WTC11 (cell line): ENCODE measurements around the gene SDE2. TPM values are rescaled to one million over a fixed set of nuclear protein-coding genes. Genes with fewer than 3 reads are reported as not detected.

Experiments used
- ATAC-seq: fragments of 200-7000 bp; cut with Tn5 transposase; 2 replicates; pipeline ENCODE4 v1.10.0; 2021; ENCODE audit warnings: mild to moderate bottlenecking, moderate library complexity
- CTCF ChIA-PET: fragments of 300-600 bp; sonication (Branson Sonifier 250); formaldehyde crosslinking; loops from one replicate; lab custom pipeline; 2021; ENCODE audit warnings: antibody characterized with exemption; lab: Charles Lee
- POLR2A ChIA-PET: fragments of 350-600 bp; sonication (Branson Sonifier 250); formaldehyde crosslinking; loops from one replicate; lab custom pipeline; 2021; ENCODE audit warnings: antibody characterized with exemption; lab: Charles Lee
- DNase-seq: peaks from one replicate; pipeline ENCODE4 v3.0.0; 2021; ENCODE audit warnings: low spot score
- H3K27ac Mint-ChIP-seq: 2 replicates; pipeline ENCODE4 v1.8.0; 2021; ENCODE audit warnings: mixed read lengths
- H3K27me3 Mint-ChIP-seq: 2 replicates; pipeline ENCODE4 v1.8.0; 2021; ENCODE audit warnings: low read depth, mild to moderate bottlenecking, moderate library complexity, mixed read lengths
- H3K36me3 Mint-ChIP-seq: 2 replicates; pipeline ENCODE4 v1.8.0; 2021; ENCODE audit warnings: mixed read lengths
- H3K4me1 Mint-ChIP-seq: 2 replicates; pipeline ENCODE4 v1.8.0; 2022; ENCODE audit warnings: mixed read lengths
- H3K4me3 Mint-ChIP-seq: 2 replicates; pipeline ENCODE4 v1.8.0; 2021; ENCODE audit warnings: mild to moderate bottlenecking, moderate library complexity, mixed read lengths
- H3K9me3 Mint-ChIP-seq: 2 replicates; pipeline ENCODE4 v1.8.0; 2021; ENCODE audit warnings: mixed read lengths
- ARID4B ChIP-seq: sonication (generic); formaldehyde crosslinking; IDR thresholded peaks from 2 replicates; pipeline ENCODE4 v1.8.0; 2023; ENCODE audit warnings: missing genetic modification reagents, mild to moderate bottlenecking, borderline replicate concordance
- CBFB ChIP-seq: sonication (generic); formaldehyde crosslinking; IDR thresholded peaks from 2 replicates; pipeline ENCODE4 v1.8.1; 2022; ENCODE audit warnings: mild to moderate bottlenecking, low read depth, missing genetic modification reagents
- CREB1 ChIP-seq: sonication (generic); formaldehyde crosslinking; IDR thresholded peaks from 2 replicates; pipeline ENCODE4 v1.8.0; 2023; ENCODE audit warnings: mild to moderate bottlenecking, missing genetic modification reagents
- CREM ChIP-seq: sonication (generic); formaldehyde crosslinking; IDR thresholded peaks from 2 replicates; pipeline ENCODE4 v1.8.1; 2022; ENCODE audit warnings: mild to moderate bottlenecking, missing genetic modification reagents, moderate library complexity
- ELF4 ChIP-seq: sonication (generic); formaldehyde crosslinking; IDR thresholded peaks from 2 replicates; pipeline ENCODE4 v1.8.1; 2022; ENCODE audit warnings: low read depth, mild to moderate bottlenecking, moderate library complexity, missing genetic modification reagents
- EMX1 ChIP-seq: fragments of 250-450 bp; sonication (Bioruptor Pico); IDR thresholded peaks from 2 replicates; pipeline ENCODE4 v1.8.0; 2021; ENCODE audit warnings: mild to moderate bottlenecking
- FOXJ3 ChIP-seq: sonication (generic); formaldehyde crosslinking; IDR thresholded peaks from 2 replicates; pipeline ENCODE4 v1.9.0; 2021; ENCODE audit warnings: missing genetic modification reagents, mild to moderate bottlenecking, borderline replicate concordance
- FOXP4 ChIP-seq: sonication (generic); formaldehyde crosslinking; IDR thresholded peaks from 2 replicates; pipeline ENCODE4 v1.8.0; 2022; ENCODE audit warnings: mild to moderate bottlenecking, missing genetic modification reagents
- GRHL2 ChIP-seq: fragments of 250-450 bp; sonication (Bioruptor Pico); IDR thresholded peaks from 2 replicates; pipeline ENCODE4 v1.8.0; 2022; ENCODE audit warnings: mild to moderate bottlenecking, moderate library complexity; ENCODE audit not compliant: insufficient replicate concordance, severe bottlenecking
- GTF2I ChIP-seq: fragments of 250-450 bp; sonication (Bioruptor Pico); conservative IDR thresholded peaks from 2 replicates; pipeline ENCODE4 v1.4.0; 2021; ENCODE audit warnings: mild to moderate bottlenecking
- HMGA2 ChIP-seq: fragments of 250-450 bp; sonication (Bioruptor Pico); IDR thresholded peaks from 2 replicates; pipeline ENCODE4 v1.4.0; 2021; ENCODE audit warnings: mild to moderate bottlenecking, moderate library complexity
- MYBL2 ChIP-seq: sonication (generic); formaldehyde crosslinking; IDR thresholded peaks from 2 replicates; pipeline ENCODE4 v1.8.1; 2023; ENCODE audit warnings: mild to moderate bottlenecking, moderate library complexity, missing genetic modification reagents
- NFATC4 ChIP-seq: fragments of 250-450 bp; sonication (Bioruptor Pico); IDR thresholded peaks from 2 replicates; pipeline ENCODE4 v1.9.0; 2021; ENCODE audit warnings: mild to moderate bottlenecking
- OVOL2 ChIP-seq: fragments of 250-450 bp; sonication (Bioruptor Pico); IDR thresholded peaks from 2 replicates; pipeline ENCODE4 v1.9.0; 2021; ENCODE audit warnings: mild to moderate bottlenecking, borderline replicate concordance
- PRDM15 ChIP-seq: sonication (generic); formaldehyde crosslinking; IDR thresholded peaks from 2 replicates; pipeline ENCODE4 v1.8.0; 2022; ENCODE audit warnings: missing genetic modification reagents
- RELA ChIP-seq: sonication (generic); formaldehyde crosslinking; IDR thresholded peaks from 2 replicates; pipeline ENCODE4 v1.8.1; 2022; ENCODE audit warnings: missing genetic modification reagents, mild to moderate bottlenecking, borderline replicate concordance
- RORB ChIP-seq: fragments of 250-450 bp; sonication (Bioruptor Pico); IDR thresholded peaks from 2 replicates; pipeline ENCODE4 v1.9.0; 2021; ENCODE audit warnings: mild to moderate bottlenecking
- SOX15 ChIP-seq: fragments of 250-450 bp; sonication (Bioruptor Pico); IDR thresholded peaks from 2 replicates; pipeline ENCODE4 v1.9.0; 2021; ENCODE audit warnings: mild to moderate bottlenecking
- ZMAT4 ChIP-seq: fragments of 250-450 bp; sonication (Bioruptor Pico); IDR thresholded peaks from 2 replicates; pipeline ENCODE4 v1.9.0; 2021; ENCODE audit warnings: mild to moderate bottlenecking
- ZNF416 ChIP-seq: fragments of 250-450 bp; sonication (Bioruptor Pico); IDR thresholded peaks from 2 replicates; pipeline ENCODE4 v1.9.0; 2021; ENCODE audit warnings: mild to moderate bottlenecking, inconsistent platforms
- ZNF423 ChIP-seq: fragments of 250-450 bp; sonication (Bioruptor Pico); IDR thresholded peaks from 2 replicates; pipeline ENCODE4 v2.1.2; 2022; ENCODE audit warnings: mild to moderate bottlenecking, moderate library complexity
- ZSCAN18 ChIP-seq: fragments of 250-450 bp; sonication (Bioruptor Pico); IDR thresholded peaks from 2 replicates; pipeline ENCODE4 v2.1.2; 2022; ENCODE audit warnings: mild to moderate bottlenecking, moderate library complexity
- total RNA-seq: library from RNA; stranded (reverse); gene quantifications from 3 replicates; pipeline ENCODE4 v1.2.3, GENCODE V29; 2021
- TF ChIP-seq, protein P1 (sequence below): fragments of 250-450 bp; sonication (Bioruptor Pico); IDR thresholded peaks from 2 replicates; pipeline ENCODE4 v1.9.0; 2021; ENCODE audit warnings: moderate library complexity, mild to moderate bottlenecking, inconsistent platforms, borderline replicate concordance
- TF ChIP-seq, protein P2 (sequence below): sonication (generic); formaldehyde crosslinking; IDR thresholded peaks from 2 replicates; pipeline ENCODE4 v1.8.1; 2022; ENCODE audit warnings: missing genetic modification reagents, borderline replicate concordance

The SDE2 gene
- total RNA-seq, 1 experiment from 2014 or later, result 17.2 TPM

- H3K9me3 Mint-ChIP-seq, result no peaks in the 10 kb centered on the region
- no peaks in the 10 kb centered on the region for H3K4me1 Mint-ChIP-seq
- TF ChIP-seq ZSCAN18 (CRISPR knock-in tag) (no peak), CBFB (CRISPR knock-in tag) (no peak), OVOL2 (CRISPR knock-in tag) (no peak), ZNF416 (no peak), PRDM15 (no peak), CREM (no peak), RELA (CRISPR knock-in tag) (no peak), GTF2I (no peak), ARID4B (no peak), EMX1 (CRISPR knock-in tag) (no peak), ZMAT4 (no peak)
- TF ChIP-seq, protein P1, sequence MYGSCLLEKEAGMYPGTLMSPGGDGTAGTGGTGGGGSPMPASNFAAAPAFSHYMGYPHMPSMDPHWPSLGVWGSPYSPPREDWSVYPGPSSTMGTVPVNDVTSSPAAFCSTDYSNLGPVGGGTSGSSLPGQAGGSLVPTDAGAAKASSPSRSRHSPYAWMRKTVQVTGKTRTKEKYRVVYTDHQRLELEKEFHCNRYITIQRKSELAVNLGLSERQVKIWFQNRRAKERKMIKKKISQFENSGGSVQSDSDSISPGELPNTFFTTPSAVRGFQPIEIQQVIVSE (CRISPR knock-in tag), result no peak
- ATAC-seq (no peak), DNase-seq (no peak)
- POLR2A ChIA-PET, result no interaction called here
- no peaks in the 10 kb centered on the region for H3K36me3 Mint-ChIP-seq
- H3K4me3 Mint-ChIP-seq, result no peak overlapping the region
- no peaks in the 10 kb centered on the region for H3K27me3 Mint-ChIP-seq
- H3K27ac Mint-ChIP-seq, result no peak overlapping the region
- CTCF ChIA-PET, result interaction anchor here (0.8 kb wide), 1 partner anchor 30 kb away, joined by 3 read pairs; no protein-coding TSS in a partner anchor
Observed at GRCh38 chr1:226034482-226034881, 35.3 kb upstream of the SDE2 start.

GRCh38 chr1:226033991-226034390 lies 34.8 kb upstream of the SDE2 start:
- Mint-ChIP-seq H3K36me3 (no peaks in the 10 kb centered on the region), H3K4me3 (no peak overlapping the region), H3K4me1 (no peaks in the 10 kb centered on the region), H3K27me3 (no peaks in the 10 kb centered on the region), H3K9me3 (no peaks in the 10 kb centered on the region), H3K27ac (no peak overlapping the region)
- no peak for DNase-seq
- ChIA-PET POLR2A (interaction anchor here (1.0 kb wide), 1 partner anchor 29 kb away, joined by 9 read pairs; the partner anchor contains the start of gene H3-3A), CTCF (no interaction called here)
- no peak; the same call in 1 of the 2 replicates for ATAC-seq
- TF ChIP-seq FOXJ3 (CRISPR knock-in tag), result no peak
- no peak for TF ChIP-seq RORB (CRISPR knock-in tag)
- TF ChIP-seq, protein P2, sequence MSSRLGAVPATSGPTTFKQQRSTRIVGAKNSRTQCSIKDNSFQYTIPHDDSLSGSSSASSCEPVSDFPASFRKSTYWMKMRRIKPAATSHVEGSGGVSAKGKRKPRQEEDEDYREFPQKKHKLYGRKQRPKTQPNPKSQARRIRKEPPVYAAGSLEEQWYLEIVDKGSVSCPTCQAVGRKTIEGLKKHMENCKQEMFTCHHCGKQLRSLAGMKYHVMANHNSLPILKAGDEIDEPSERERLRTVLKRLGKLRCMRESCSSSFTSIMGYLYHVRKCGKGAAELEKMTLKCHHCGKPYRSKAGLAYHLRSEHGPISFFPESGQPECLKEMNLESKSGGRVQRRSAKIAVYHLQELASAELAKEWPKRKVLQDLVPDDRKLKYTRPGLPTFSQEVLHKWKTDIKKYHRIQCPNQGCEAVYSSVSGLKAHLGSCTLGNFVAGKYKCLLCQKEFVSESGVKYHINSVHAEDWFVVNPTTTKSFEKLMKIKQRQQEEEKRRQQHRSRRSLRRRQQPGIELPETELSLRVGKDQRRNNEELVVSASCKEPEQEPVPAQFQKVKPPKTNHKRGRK (CRISPR knock-in tag), result no peak
- no peak for TF ChIP-seq SOX15 (CRISPR knock-in tag)
- no peak for TF ChIP-seq NFATC4 (CRISPR knock-in tag)
- TF ChIP-seq CREB1 (CRISPR knock-in tag), result no peak
- TF ChIP-seq ELF4, result no peak
- TF ChIP-seq ZNF423 (CRISPR knock-in tag), result no peak
- no peak for TF ChIP-seq FOXP4 (CRISPR knock-in tag)
- TF ChIP-seq GRHL2 (CRISPR knock-in tag), result no peak
- no peak for TF ChIP-seq MYBL2 (CRISPR knock-in tag)
- no peak for TF ChIP-seq HMGA2 (CRISPR knock-in tag)
